Tibial artery (tissue), 4 donors: ENCODE data around the gene RNF7.

Source experiments
- DNase-seq, 2 donors: peaks; one replicate each; pipeline ENCODE4 v3.0.0-alpha.2; 2019
- H3K27ac ChIP-seq, 2 donors: fragments of 200-600 bp; sonication (generic) in 1 of 2; 1 replicate in 1 of 2; 2 replicates in 1 of 2; pipeline ENCODE4 v1.5.1; 2018 to 2019; ENCODE audit warnings: mild to moderate bottlenecking in 1 of 2
- H3K27me3 ChIP-seq, 2 donors: fragments of 200-600 bp; sonication (generic) in 1 of 2; one replicate each; pipeline versions ENCODE4 v1.5.1 to v1.6.0; 2016 to 2019
- H3K36me3 ChIP-seq, 3 donors: fragments of 200-600 bp; sonication (generic) in 2 of 3; one replicate each; pipeline ENCODE4 v1.5.1; 2016 to 2019; ENCODE audit warnings: mild to moderate bottlenecking in 2 of 3
- H3K4me1 ChIP-seq, 4 donors: fragments of 200-600 bp; sonication (generic) in 2 of 4; 1 replicate in 3 of 4; 2 replicates in 1 of 4; pipeline ENCODE4 v1.5.1; 2016 to 2019
- H3K4me3 ChIP-seq, 2 donors: fragments of 200-600 bp; sonication (generic) in 1 of 2; 1 replicate in 1 of 2; 2 replicates in 1 of 2; pipeline ENCODE4 v1.5.1; 2018 to 2019; ENCODE audit warnings: mild to moderate bottlenecking in 2 of 2
- H3K9me3 ChIP-seq, 3 donors: fragments of 200-600 bp; sonication (generic) in 1 of 3; one replicate each; pipeline ENCODE4 v1.5.1; 2016 to 2019
- CTCF ChIP-seq, 2 experiments: fragments of 200-600 bp in 1 of 2; fragments of 450-650 bp in 1 of 2; IDR thresholded peaks; one replicate each; pipeline ENCODE4 v1.5.1; 2017 to 2019; ENCODE audit warnings: antibody characterized with exemption in 2 of 2, mild to moderate bottlenecking in 1 of 2, moderate library complexity in 1 of 2
- intact Hi-C: fragments of 100-400 bp; cut with DNase I; formaldehyde crosslinking; loops from one replicate; pipeline ENCODE4 v1.15.0; 2023; ENCODE audit warnings: low total_unique reads

RNF7 gene

GRCh38 chr3:141726483-141726882, 11.6 kb upstream of the RNF7 start:
- no peaks in the 10 kb centered on the region for H3K9me3 ChIP-seq
- H3K4me3 ChIP-seq = no peak overlapping the region
- H3K36me3 ChIP-seq = no peaks in the 10 kb centered on the region
- no peak for TF ChIP-seq CTCF (IDR thresholded peaks at IDR 0.05)
- H3K27me3 ChIP-seq = no peaks in the 10 kb centered on the region
- no peak overlapping the region for H3K27ac ChIP-seq
- no peak for DNase-seq
- peaks cover 0 to 33% (median 3%) of the 10 kb centered on the region in 4 donors for H3K4me1 ChIP-seq
- intact Hi-C loops = no loop called here

GRCh38 chr3:141728355-141728892, 9.7 kb upstream of the RNF7 start:
- no peak for TF ChIP-seq CTCF (IDR thresholded peaks at IDR 0.05)
- DNase-seq = no peak
- Histone ChIP-seq H3K4me1 (peaks cover 0 to 25% (median 3%) of the 10 kb centered on the region in 4 donors), H3K27me3 (no peaks in the 10 kb centered on the region), H3K9me3 (no peaks in the 10 kb centered on the region), H3K4me3 (no peak overlapping the region), H3K27ac (no peak overlapping the region), H3K36me3 (no peaks in the 10 kb centered on the region)
- intact Hi-C loops = no loop called here

GRCh38 chr3:141729240-141729639, 8.9 kb upstream of the RNF7 start:
- peaks cover 0 to 17% (median 0%) of the 10 kb centered on the region in 4 donors for H3K4me1 ChIP-seq
- no peak overlapping the region for H3K4me3 ChIP-seq
- intact Hi-C loops = no loop called here
- TF ChIP-seq CTCF (IDR thresholded peaks at IDR 0.05) = no peak
- no peak for DNase-seq
- no peak overlapping the region for H3K27ac ChIP-seq
- H3K36me3 ChIP-seq = no peaks in the 10 kb centered on the region
- H3K27me3 ChIP-seq = no peaks in the 10 kb centered on the region
- H3K9me3 ChIP-seq = no peaks in the 10 kb centered on the region

- peaks cover 0 to 9% (median 8%) of the 10 kb centered on the region in 4 donors for H3K4me1 ChIP-seq
- no peaks in the 10 kb centered on the region for H3K36me3 ChIP-seq
- intact Hi-C loops = loop anchor here (5.0 to 10.0 kb wide), 3 partner anchors 80 to 170 kb away; partner anchors contain the start of gene ATP1B3
- no peak for TF ChIP-seq CTCF (IDR thresholded peaks at IDR 0.05)
- no peaks in the 10 kb centered on the region for H3K27me3 ChIP-seq
- H3K4me3 ChIP-seq = no peak overlapping the region
- H3K27ac ChIP-seq = no peak overlapping the region
- no peak for DNase-seq
- H3K9me3 ChIP-seq = no peaks in the 10 kb centered on the region
Measured at GRCh38 chr3:141735176-141735575, 2.9 kb upstream of the RNF7 start.

GRCh38 chr3:141735770-141736465, 2.2 kb upstream of the RNF7 start:
- no peaks in the 10 kb centered on the region for H3K9me3 ChIP-seq
- no peak overlapping the region for H3K27ac ChIP-seq
- no peak overlapping the region for H3K4me3 ChIP-seq
- intact Hi-C loops = loop anchor here (5.0 to 10.0 kb wide), 3 partner anchors 81 to 171 kb away; partner anchors contain the start of gene ATP1B3
- H3K36me3 ChIP-seq = no peaks in the 10 kb centered on the region
- TF ChIP-seq CTCF (IDR thresholded peaks at IDR 0.05) = no peak
- no peaks in the 10 kb centered on the region for H3K27me3 ChIP-seq
- peaks cover 0 to 17% (median 13%) of the 10 kb centered on the region in 4 donors for H3K4me1 ChIP-seq
- DNase-seq = no peak
